Stimulated activated CD8-positive, alpha-beta memory T cell treated with anti-CD3 and anti-CD28 coated beads, Interleukin-4, amount 100 ng/mL, for 24 hours (primary cell): ENCODE results near the gene MACROD2.

Experiments used
- DNase-seq: peaks from one replicate; pipeline ENCODE4 v3.0.0-alpha.2; 2020; ENCODE audit warnings: low read depth

MACROD2 gene

GRCh38 chr20:15862178-15862577, 1866.9 kb downstream of the MACROD2 start:
- DNase-seq = no peak

GRCh38 chr20:15863735-15864134, 1868.4 kb downstream of the MACROD2 start:
- DNase-seq = no peak

- no peak for DNase-seq
These were observed 1870.2 kb downstream of the MACROD2 start for GRCh38 chr20:15865553-15865952.

GRCh38 chr20:15866916-15867730, 1871.8 kb downstream of the MACROD2 start:
- no peak for DNase-seq

GRCh38 chr20:15867899-15868298, 1872.6 kb downstream of the MACROD2 start:
- DNase-seq = no peak

- no peak for DNase-seq
These were observed 1880.1 kb downstream of the MACROD2 start for GRCh38 chr20:15875446-15875845.

- no peak for DNase-seq
These were observed 1887.2 kb downstream of the MACROD2 start for GRCh38 chr20:15882553-15882952.

GRCh38 chr20:15886250-15886649, 1890.9 kb downstream of the MACROD2 start:
- DNase-seq = no peak

GRCh38 chr20:15887387-15887786, 1892.1 kb downstream of the MACROD2 start:
- DNase-seq = no peak

GRCh38 chr20:15889061-15889460, 1893.7 kb downstream of the MACROD2 start:
- DNase-seq = no peak

GRCh38 chr20:15889514-15890256, 1894.4 kb downstream of the MACROD2 start:
- no peak for DNase-seq

GRCh38 chr20:15890407-15890982, 1895.2 kb downstream of the MACROD2 start:
- DNase-seq = no peak

- no peak for DNase-seq
These were observed 1899.8 kb downstream of the MACROD2 start for GRCh38 chr20:15895126-15895525.

- no peak for DNase-seq
These were observed 1900.3 kb downstream of the MACROD2 start for GRCh38 chr20:15895560-15896084.

GRCh38 chr20:15899967-15900366, 1904.7 kb downstream of the MACROD2 start:
- DNase-seq = no peak

GRCh38 chr20:15900443-15900842, 1905.1 kb downstream of the MACROD2 start:
- DNase-seq = no peak

GRCh38 chr20:15902493-15902892, 1907.2 kb downstream of the MACROD2 start:
- DNase-seq = no peak

- DNase-seq = no peak
These were observed 1910.3 kb downstream of the MACROD2 start for GRCh38 chr20:15905661-15906060.

GRCh38 chr20:15909995-15910394, 1914.7 kb downstream of the MACROD2 start:
- no peak for DNase-seq

- no peak for DNase-seq
These were observed 1916.3 kb downstream of the MACROD2 start for GRCh38 chr20:15911581-15911980.

GRCh38 chr20:15913391-15914025, 1918.2 kb downstream of the MACROD2 start:
- no peak for DNase-seq

- DNase-seq = no peak
These were observed 1921.3 kb downstream of the MACROD2 start for GRCh38 chr20:15916623-15917022.
